ENCODE data around the gene AMPD1.

AMPD1 gene

DNA sequence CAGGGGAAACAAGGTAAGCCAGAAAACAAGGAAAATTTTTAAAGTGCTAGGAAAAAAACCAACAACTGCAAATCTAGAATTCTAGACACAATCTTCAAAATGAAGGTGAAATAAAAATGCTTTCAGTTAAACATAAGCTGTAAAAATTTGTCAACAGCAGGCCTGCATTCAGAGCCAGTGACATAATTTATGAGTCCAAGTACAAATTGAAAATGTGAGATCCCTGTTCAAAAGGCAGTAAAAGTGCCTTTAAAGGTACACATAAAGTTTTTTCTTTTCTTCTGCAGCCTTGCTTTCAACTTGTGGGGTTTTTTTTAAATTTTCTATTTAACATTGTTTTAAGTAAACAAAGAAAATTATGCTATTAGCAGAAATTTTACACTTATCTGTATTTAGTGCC, 62.9 kb downstream of the AMPD1 start:
- no peak overlapping the region for H2AFZ ChIP-seq (ENCODE audit: low read depth, low read length)
- no peaks in the 10 kb centered on the region for H3K27me3 ChIP-seq (ENCODE audit: low read depth, low read length)
- TF ChIP-seq, protein P1, sequence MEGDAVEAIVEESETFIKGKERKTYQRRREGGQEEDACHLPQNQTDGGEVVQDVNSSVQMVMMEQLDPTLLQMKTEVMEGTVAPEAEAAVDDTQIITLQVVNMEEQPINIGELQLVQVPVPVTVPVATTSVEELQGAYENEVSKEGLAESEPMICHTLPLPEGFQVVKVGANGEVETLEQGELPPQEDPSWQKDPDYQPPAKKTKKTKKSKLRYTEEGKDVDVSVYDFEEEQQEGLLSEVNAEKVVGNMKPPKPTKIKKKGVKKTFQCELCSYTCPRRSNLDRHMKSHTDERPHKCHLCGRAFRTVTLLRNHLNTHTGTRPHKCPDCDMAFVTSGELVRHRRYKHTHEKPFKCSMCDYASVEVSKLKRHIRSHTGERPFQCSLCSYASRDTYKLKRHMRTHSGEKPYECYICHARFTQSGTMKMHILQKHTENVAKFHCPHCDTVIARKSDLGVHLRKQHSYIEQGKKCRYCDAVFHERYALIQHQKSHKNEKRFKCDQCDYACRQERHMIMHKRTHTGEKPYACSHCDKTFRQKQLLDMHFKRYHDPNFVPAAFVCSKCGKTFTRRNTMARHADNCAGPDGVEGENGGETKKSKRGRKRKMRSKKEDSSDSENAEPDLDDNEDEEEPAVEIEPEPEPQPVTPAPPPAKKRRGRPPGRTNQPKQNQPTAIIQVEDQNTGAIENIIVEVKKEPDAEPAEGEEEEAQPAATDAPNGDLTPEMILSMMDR (IDR thresholded peaks at IDR 0.05; ENCODE audit: low read depth, low read length): no peak
- no peak for TF ChIP-seq EZH2phosphoT487 (IDR thresholded peaks at IDR 0.05; ENCODE audit: low read depth)
- no peaks in the 10 kb centered on the region for H3K9me3 ChIP-seq (ENCODE audit: insufficient read depth, low read length)
- no peak overlapping the region for H3K4me2 ChIP-seq (ENCODE audit: low read length)
- no peaks in the 10 kb centered on the region for H4K20me1 ChIP-seq (ENCODE audit: insufficient read depth, low read length)
- H3K79me2 ChIP-seq (ENCODE audit: low read length): no peaks in the 10 kb centered on the region
- no peak overlapping the region for H3K4me3 ChIP-seq (ENCODE audit: low read length)
- H3K4me1 ChIP-seq (ENCODE audit: low read length): no peaks in the 10 kb centered on the region
- H3K27ac ChIP-seq (ENCODE audit: low read length): no peak overlapping the region
- H3K9ac ChIP-seq (ENCODE audit: low read length): no peak overlapping the region
- no peaks in the 10 kb centered on the region for H3K36me3 ChIP-seq (replicated peaks; ENCODE audit: low read depth, low read length)

DNA sequence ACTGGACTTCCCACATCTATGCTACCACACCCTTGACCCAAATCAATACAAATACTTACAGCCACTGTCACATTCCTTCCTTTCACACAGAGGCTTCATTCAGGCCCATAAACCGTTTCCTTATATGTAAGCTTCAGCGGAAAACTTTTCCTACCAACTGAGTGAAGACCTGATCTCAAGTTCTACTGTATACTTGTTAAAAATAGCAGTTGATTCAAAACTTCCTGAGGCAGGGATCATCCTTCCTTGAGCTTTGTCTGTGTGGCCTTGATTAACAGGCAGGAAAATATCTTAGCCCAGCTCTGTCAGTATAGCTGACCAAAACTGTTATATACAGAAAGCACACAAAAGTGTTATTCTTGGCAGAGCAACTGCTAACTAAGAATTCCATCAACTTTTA, 68.2 kb downstream of the AMPD1 start:
- Histone ChIP-seq H3K27ac (ENCODE audit: low read length) (no peak overlapping the region), H3K4me1 (ENCODE audit: low read length) (no peaks in the 10 kb centered on the region), H3K36me3 (replicated peaks; ENCODE audit: low read depth, low read length) (no peaks in the 10 kb centered on the region), H3K9me3 (ENCODE audit: insufficient read depth, low read length) (no peaks in the 10 kb centered on the region), H3K4me3 (ENCODE audit: low read length) (no peak overlapping the region), H3K4me2 (ENCODE audit: low read length) (no peak overlapping the region), H3K27me3 (ENCODE audit: low read depth, low read length) (no peaks in the 10 kb centered on the region), H2AFZ (ENCODE audit: low read depth, low read length) (no peak overlapping the region), H3K79me2 (ENCODE audit: low read length) (no peaks in the 10 kb centered on the region), H4K20me1 (ENCODE audit: insufficient read depth, low read length) (no peaks in the 10 kb centered on the region), H3K9ac (ENCODE audit: low read length) (no peak overlapping the region)
- TF ChIP-seq EZH2phosphoT487 (IDR thresholded peaks at IDR 0.05; ENCODE audit: low read depth): no peak
- TF ChIP-seq, protein P1 (IDR thresholded peaks at IDR 0.05; ENCODE audit: low read depth, low read length): no peak

DNA sequence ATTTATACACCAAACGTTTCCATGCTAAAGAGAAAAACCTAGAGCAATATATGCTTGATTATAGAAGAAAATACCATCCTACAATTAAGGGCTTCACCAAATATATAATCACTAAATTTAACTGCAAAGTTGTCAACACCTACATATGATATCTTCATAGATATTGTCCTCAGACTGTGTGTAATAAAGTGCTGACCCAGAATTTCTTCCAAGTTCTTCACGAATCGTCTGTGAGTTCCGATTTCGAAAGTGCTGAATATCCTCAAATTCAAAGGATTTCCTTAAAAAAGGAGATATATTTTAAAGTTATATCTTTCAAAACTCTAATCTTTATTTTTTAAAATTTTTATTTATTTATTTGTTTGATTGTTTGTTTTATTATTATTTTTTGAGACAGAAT, 72.0 kb downstream of the AMPD1 start:
- H2AFZ ChIP-seq (ENCODE audit: low read depth, low read length): no peak overlapping the region
- H3K27ac ChIP-seq (ENCODE audit: low read length): no peak overlapping the region
- H3K4me2 ChIP-seq (ENCODE audit: low read length): no peak overlapping the region
- no peak overlapping the region for H3K4me3 ChIP-seq (ENCODE audit: low read length)
- no peaks in the 10 kb centered on the region for H3K4me1 ChIP-seq (ENCODE audit: low read length)
- no peaks in the 10 kb centered on the region for H3K79me2 ChIP-seq (ENCODE audit: low read length)
- H4K20me1 ChIP-seq (ENCODE audit: insufficient read depth, low read length): no peaks in the 10 kb centered on the region
- TF ChIP-seq, protein P1 (IDR thresholded peaks at IDR 0.05; ENCODE audit: low read depth, low read length): no peak
- no peak for TF ChIP-seq EZH2phosphoT487 (IDR thresholded peaks at IDR 0.05; ENCODE audit: low read depth)
- H3K9me3 ChIP-seq (ENCODE audit: insufficient read depth, low read length): no peaks in the 10 kb centered on the region
- no peaks in the 10 kb centered on the region for H3K27me3 ChIP-seq (ENCODE audit: low read depth, low read length)
- H3K36me3 ChIP-seq (replicated peaks; ENCODE audit: low read depth, low read length): no peaks in the 10 kb centered on the region
- H3K9ac ChIP-seq (ENCODE audit: low read length): no peak overlapping the region
